ENCODE data around the gene TNFAIP3. TPM values are rescaled to one million over a fixed set of nuclear protein-coding genes. Genes with fewer than 3 reads are reported as not detected.
A peak's percentile ranks its signal among the peaks of the same experiment; 100 is the strongest.
"Not testable (repeated sequence)": the region's sequence is repeated elsewhere in the genome, so short reads cannot be mapped to it uniquely, and the experiment has no call there.

Gene TNFAIP3
- total RNA-seq, 1 donor from 2014 or later = 8.8 TPM

DNA sequence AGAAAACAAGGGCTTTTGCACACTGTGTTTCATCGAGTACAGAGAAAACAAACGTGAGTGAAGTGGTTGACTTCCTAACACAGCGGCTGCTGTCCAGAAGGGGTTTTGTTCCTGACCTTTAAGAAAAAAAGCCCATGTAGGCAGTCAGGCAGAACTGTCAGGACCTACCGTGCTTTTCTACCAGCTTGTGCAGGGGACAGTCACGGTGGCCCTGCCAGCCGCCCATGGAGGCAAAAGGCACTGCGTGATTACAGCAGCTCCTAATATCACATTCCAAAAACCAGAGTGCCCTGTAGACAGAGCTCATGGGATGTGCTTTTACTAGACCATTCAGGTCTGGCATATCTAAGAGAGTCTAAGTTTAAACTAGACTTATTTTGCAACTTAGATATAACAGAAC is 12.2 kb downstream of the TNFAIP3 start:
- ATAC-seq = no peak

DNA sequence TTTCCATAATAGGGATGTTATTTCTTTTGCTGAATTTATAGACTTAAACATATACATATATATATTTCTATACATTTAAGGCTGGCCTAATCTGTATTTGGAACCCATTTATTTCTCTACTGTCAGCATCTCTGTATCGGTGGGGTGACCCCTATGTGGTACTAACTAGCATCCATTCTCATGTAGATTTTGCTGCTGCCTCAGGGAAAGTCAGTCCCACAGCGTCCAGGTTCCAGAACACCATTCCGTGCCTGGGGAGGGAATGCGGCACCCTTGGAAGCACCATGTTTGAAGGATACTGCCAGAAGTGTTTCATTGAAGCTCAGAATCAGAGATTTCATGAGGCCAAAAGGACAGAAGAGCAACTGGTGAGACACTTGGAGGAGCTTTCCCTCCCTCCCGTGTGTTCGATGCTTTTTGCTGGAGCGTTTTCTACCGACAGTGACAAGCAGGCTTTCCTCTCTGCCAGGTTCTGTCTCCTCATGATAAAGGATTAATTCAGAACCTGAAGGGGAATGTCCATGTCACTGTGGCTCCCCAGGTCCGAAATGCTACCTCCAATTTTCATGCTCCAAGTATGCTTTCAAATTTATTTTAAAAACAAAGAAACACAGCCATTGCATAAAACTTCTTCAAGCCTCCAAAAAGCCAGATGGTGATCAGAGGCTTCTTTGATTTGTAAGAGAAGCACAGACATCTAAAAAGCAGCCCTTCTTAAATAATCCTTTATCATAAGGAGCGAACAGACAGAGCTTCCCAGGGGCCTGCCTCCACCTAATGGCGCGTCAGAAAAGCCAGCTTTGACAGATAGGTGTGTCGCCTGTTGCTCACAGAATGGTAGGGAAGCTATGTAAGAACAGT is 13.1 kb downstream of the TNFAIP3 start:
- ATAC-seq = no peak

DNA sequence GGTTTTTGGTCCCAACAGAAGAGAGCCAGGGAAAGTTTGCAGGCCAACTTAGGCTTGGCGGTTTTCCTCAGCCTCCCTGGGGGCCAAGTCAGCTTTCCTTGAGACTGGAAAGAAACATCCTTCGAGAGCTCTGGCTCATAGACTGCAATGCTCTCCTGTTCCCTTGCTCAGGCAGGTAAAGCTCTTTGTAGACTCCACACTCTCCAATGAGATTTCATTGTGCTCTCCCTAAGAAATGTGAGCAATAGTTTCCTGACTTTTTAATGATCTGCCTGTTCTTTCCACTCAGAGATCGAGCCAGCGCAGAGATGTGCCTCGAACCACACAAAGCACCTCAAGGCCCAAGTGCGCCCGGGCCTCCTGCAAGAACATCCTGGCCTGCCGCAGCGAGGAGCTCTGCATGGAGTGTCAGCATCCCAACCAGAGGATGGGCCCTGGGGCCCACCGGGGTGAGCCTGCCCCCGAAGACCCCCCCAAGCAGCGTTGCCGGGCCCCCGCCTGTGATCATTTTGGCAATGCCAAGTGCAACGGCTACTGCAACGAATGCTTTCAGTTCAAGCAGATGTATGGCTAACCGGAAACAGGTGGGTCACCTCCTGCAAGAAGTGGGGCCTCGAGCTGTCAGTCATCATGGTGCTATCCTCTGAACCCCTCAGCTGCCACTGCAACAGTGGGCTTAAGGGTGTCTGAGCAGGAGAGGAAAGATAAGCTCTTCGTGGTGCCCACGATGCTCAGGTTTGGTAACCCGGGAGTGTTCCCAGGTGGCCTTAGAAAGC is 13.9 kb downstream of the TNFAIP3 start:
- no peak for ATAC-seq

GRCh38 chr6:137881522-137881886 is 14.4 kb downstream of the TNFAIP3 start:
- ATAC-seq = no peak

- ATAC-seq = no peak
Measured at GRCh38 chr6:137882225-137882961, 15.3 kb downstream of the TNFAIP3 start.

- no peak for ATAC-seq
Measured at GRCh38 chr6:137883400-137884148, 16.5 kb downstream of the TNFAIP3 start.

DNA sequence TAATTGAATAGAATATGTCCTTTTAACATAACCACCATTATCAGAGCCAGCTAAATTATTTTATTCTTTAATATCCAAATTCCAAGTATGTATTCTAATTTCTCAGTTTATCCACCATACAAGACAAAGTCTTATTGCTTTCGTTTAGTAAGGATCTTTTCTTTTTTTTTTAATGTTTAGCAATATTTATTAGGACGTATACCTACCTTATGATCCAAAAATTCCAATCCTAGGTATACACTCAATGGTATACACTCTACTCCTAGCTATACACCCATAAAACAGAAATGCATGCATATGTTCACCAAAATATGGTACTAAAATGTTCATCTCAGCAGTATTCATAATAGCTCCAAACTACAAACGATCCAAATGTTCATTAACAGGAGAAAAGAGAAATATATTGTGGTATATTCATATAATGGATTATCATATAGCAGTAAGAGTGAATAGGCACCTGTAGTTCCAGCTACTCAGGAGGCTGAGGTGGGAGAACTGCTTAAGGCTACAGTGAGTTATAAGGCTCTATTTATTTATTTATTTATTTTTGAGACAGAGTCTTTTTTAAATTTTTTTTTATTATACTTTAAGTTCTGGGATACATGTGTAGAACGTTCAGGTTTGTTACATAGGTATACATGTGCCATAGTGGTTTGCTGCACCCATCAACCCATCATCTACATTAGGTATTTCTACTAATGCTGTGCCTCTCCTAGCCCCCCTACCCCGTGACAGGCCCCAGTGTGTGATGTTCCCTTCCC is 17.3 kb downstream of the TNFAIP3 start:
- ATAC-seq = no peak

DNA sequence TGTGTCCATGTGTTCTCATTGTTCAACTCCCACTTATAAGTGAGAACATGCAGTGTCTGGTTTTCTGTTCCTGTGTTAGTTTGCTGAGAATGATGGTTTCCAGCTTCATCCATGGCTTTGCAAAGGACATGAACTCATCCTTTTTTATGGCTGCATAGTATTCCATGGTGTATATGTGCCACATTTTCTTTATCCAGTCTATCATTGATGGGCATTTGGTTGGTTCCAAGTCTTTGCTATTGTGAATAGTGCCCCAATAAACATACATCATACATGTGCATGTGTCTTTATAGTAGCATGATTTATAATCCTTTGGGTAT is 17.8 kb downstream of the TNFAIP3 start:
- not testable (repeated sequence) for ATAC-seq

GRCh38 chr6:137886226-137886625 is 19.2 kb downstream of the TNFAIP3 start:
- ATAC-seq = not testable (repeated sequence)

- ATAC-seq = no peak
Measured at GRCh38 chr6:137890983-137891537, 24.0 kb downstream of the TNFAIP3 start.

- peak; percentile 70 for ATAC-seq
Measured at GRCh38 chr6:137892271-137892708, 25.2 kb downstream of the TNFAIP3 start.

- no peak for ATAC-seq
Measured at GRCh38 chr6:137893181-137893580, 26.1 kb downstream of the TNFAIP3 start.

GRCh38 chr6:137893726-137894125 is 26.7 kb downstream of the TNFAIP3 start:
- no peak for ATAC-seq

DNA sequence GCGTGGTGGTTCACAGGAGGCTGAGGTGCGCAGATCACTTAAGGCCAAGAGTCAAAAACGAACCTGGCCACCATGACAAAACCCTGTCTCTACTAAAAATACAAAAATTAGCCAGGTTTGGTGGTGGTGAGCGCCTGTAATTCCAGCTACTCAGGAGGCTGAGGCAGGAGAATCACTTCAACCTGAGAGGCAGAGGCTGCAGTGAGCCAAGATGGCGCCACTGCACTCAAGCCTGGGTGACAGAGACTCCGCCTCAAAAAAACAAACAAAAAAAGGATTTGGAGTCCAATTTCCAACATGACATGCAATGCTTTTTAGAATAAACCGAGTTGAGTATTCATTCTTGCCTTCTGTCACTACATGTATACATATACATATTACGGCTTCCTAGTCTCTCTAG is 27.3 kb downstream of the TNFAIP3 start:
- not testable (repeated sequence) for ATAC-seq

GRCh38 chr6:137894779-137895385 is 27.8 kb downstream of the TNFAIP3 start:
- ATAC-seq = no peak

GRCh38 chr6:137896647-137897046 is 29.6 kb downstream of the TNFAIP3 start:
- no peak for ATAC-seq

GRCh38 chr6:137900815-137901214 is 33.8 kb downstream of the TNFAIP3 start:
- no peak for ATAC-seq

- ATAC-seq = no peak
Measured at GRCh38 chr6:137901454-137901853, 34.4 kb downstream of the TNFAIP3 start.

DNA sequence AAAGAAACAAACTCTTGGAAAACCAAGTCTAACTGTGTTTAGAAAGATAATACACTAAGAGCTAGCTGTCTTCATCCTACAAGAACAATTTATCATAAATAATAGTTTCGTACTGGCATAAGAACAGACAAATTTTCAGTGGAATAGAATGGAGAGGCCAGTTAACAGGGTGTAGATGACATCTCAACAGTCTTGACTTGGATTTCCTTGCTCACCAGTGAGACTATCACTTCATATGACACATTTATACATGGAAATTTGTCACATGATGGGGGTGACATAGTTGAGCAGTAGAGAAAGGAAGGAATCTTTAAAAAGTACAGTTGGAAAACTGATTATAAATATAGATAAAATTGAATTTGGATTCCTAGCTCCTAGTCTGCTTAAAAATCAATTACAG is 35.6 kb downstream of the TNFAIP3 start:
- no peak for ATAC-seq

DNA sequence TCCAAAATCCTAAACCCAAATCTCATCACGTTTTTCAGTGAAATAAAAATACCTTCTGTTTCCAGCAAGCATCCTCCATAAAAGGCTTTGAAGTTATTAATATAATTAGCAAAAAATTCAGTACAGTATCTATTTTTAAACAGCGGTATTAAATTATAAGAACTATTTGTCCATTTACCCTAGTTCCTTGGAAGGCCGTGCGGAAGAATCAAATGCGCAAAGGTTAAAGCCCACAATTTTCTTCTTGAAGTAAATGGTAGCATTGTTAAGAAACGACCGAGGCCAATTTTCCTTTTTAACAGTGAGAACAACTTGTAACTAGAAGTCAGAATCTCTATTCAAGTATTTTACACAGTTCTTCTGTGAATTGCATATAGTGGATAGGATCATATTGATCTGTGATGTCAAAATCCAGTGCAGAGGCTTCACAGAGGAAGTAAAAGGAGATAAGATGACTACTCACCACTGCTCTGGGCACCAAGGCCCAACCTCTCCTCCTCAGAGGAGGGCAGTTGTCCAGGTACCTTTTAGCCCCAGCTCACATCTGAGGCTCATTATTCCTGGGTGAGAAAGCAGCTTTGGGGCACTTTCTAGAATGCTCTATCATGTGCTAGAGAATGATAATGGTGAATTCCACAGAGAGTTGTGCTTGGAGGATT is 36.3 kb downstream of the TNFAIP3 start:
- no peak for ATAC-seq
